ENCODE data around the gene SLC25A13.

GRCh38 chr7:96304573-96304972 lies 17.3 kb downstream of the SLC25A13 start:
- TF ChIP-seq CTCF (IDR thresholded peaks at IDR 0.05) (no peak), POLR2AphosphoS5 (IDR thresholded peaks at IDR 0.05) (no peak), POLR2A (IDR thresholded peaks at IDR 0.05) (no peak)

All from breast epithelium (tissue), 3 donors.